Medulla oblongata (tissue), 1 donor: ENCODE data around the gene PLD5.
"Not testable (repeated sequence)": the region's sequence is repeated elsewhere in the genome, so short reads cannot be mapped to it uniquely, and the experiment has no call there.

ENCODE experiments used
- DNase-seq: peaks from one replicate; pipeline ENCODE4 v3.0.0-alpha.2; 2015; ENCODE audit errors: extremely low spot score

The PLD5 gene

GRCh38 chr1:242059976-242060375 is 464.5 kb downstream of the PLD5 start:
- DNase-seq, result no peak

- not testable (repeated sequence) for DNase-seq
These were observed 465.9 kb downstream of the PLD5 start for GRCh38 chr1:242058582-242058981.

GRCh38 chr1:242058181-242058580 is 466.3 kb downstream of the PLD5 start:
- DNase-seq, result not testable (repeated sequence)

GRCh38 chr1:242057745-242058115 is 466.8 kb downstream of the PLD5 start:
- no peak for DNase-seq

- no peak for DNase-seq
These were observed 467.3 kb downstream of the PLD5 start for GRCh38 chr1:242056988-242057744.

- no peak for DNase-seq
These were observed 468.7 kb downstream of the PLD5 start for GRCh38 chr1:242055749-242056320.

GRCh38 chr1:242043165-242043564 is 481.3 kb downstream of the PLD5 start:
- no peak for DNase-seq

GRCh38 chr1:242034392-242034791 is 490.1 kb downstream of the PLD5 start:
- no peak for DNase-seq

- no peak for DNase-seq
These were observed 491.1 kb downstream of the PLD5 start for GRCh38 chr1:242033447-242033846.
